LNCaP clone FGC (cell line): ENCODE measurements around the gene PIEZO2.

Source experiments
- DNase-seq: peaks from one replicate; pipeline ENCODE4 v3.0.0-alpha.2; 2011; ENCODE audit warnings: low read depth
- H3K4me3 ChIP-seq: 2 replicates; pipeline ENCODE4 v1.5.1; 2011; ENCODE audit warnings: mild to moderate bottlenecking, low read depth, low read length, control low read depth
- TF ChIP-seq, protein P1 (sequence below): IDR thresholded peaks from 2 replicates; pipeline ENCODE4 v1.5.1; 2012; ENCODE audit warnings: mild to moderate bottlenecking; ENCODE audit not compliant: control insufficient read depth, insufficient read depth; ENCODE audit errors: extremely low read depth

Gene PIEZO2

DNA sequence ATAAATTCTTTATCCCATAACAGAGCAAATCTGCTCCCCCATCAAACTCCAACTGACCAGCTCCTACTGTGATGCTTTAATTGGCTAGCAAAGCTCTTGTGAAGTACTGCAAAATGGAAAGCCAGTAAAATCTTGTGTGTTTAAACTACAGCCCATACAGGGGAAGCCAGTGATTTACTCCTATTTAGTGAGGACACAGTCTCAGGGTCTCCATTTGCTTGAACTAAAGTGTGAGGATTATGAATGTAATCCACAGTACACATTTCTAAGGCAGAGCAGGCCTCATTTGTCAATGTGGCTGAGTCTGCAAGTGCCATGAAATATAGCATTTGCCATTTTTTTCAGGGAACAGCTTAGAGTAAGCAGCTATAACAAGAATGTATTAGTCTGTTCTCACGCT, 259.3 kb downstream of the PIEZO2 start:
- DNase-seq: no peak
- TF ChIP-seq, protein P1, sequence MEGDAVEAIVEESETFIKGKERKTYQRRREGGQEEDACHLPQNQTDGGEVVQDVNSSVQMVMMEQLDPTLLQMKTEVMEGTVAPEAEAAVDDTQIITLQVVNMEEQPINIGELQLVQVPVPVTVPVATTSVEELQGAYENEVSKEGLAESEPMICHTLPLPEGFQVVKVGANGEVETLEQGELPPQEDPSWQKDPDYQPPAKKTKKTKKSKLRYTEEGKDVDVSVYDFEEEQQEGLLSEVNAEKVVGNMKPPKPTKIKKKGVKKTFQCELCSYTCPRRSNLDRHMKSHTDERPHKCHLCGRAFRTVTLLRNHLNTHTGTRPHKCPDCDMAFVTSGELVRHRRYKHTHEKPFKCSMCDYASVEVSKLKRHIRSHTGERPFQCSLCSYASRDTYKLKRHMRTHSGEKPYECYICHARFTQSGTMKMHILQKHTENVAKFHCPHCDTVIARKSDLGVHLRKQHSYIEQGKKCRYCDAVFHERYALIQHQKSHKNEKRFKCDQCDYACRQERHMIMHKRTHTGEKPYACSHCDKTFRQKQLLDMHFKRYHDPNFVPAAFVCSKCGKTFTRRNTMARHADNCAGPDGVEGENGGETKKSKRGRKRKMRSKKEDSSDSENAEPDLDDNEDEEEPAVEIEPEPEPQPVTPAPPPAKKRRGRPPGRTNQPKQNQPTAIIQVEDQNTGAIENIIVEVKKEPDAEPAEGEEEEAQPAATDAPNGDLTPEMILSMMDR: no peak
- no peak overlapping the region for H3K4me3 ChIP-seq

DNA sequence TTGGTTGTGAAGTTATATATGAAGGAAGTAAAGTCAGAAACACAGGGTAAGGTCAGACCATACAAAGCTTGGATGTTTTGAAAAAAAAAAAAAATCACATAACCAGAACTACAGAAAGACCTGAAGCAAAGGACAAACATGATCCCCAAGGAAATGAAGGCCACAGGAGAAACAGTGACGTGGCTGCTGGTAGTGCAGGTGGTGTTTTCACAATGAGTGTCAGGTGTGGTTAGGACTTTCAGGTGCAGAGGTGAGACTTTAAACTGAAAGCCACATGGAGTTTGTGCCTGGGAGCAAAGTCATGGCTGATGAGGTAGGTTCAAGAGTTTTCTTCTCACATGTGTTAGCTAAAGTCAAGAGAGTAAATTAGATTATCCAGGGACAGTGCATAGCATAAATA, 270.7 kb downstream of the PIEZO2 start:
- H3K4me3 ChIP-seq: no peak overlapping the region
- TF ChIP-seq, protein P1: no peak
- DNase-seq: no peak

DNA sequence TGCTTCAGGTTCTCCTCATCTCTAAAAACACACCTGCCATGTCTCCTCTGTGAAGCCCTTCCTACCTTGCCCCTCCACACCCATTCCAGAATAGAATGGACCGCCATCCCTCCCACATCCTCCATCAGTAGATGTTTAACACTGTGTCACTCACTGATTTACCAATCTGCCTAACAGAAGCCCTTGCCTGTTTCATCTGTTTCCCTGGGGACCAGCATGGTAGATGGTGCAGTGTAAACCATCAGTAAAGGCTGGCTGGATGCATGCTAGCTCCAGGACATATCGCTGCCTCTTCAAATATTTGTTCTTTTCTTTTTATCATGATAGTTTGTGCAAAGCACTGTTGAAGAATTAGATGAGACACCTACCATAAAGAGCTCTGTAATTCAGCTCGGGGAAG, 271.4 kb downstream of the PIEZO2 start:
- DNase-seq: no peak
- H3K4me3 ChIP-seq: no peak overlapping the region
- TF ChIP-seq, protein P1: no peak

DNA sequence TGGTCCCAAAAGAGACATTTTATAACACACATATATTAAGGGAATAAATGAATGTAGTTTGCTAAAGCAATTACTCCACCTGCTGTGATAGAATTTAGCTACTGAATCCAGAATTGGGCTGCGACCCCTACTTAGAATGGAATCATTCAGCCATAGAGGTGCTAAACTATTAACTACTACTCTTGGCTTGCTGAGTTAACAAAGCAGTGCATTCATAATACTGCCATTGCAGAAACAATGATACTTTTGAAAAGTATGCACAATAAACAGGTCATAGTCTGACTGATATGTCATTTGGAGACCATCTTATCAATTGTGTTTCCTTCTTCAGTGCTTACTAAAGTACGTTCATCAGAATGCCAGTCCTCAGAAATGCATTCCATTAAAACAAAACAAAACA, 273.6 kb downstream of the PIEZO2 start:
- H3K4me3 ChIP-seq: no peak overlapping the region
- TF ChIP-seq, protein P1: no peak
- DNase-seq: no peak

DNA sequence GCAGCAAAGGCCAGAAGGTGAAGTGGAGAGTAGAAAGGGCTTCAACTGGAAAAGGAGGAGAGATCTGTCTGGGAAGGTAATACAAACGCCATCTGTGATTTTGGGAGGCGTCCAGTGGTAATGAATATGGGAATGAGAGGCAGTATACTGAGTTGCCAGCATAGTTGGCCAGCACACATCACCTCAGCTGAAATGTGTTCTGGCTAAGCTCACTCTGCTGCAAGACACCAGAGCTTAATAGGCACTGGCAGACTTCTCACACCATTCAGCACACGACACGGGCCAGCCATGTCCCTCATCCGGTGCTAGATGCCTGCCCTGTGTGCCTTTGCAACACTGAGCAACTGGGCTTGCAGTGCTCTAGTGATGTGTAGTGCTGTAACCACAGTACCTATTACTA, 277.1 kb downstream of the PIEZO2 start:
- DNase-seq: no peak
- TF ChIP-seq, protein P1: no peak
- H3K4me3 ChIP-seq: no peak overlapping the region

DNA sequence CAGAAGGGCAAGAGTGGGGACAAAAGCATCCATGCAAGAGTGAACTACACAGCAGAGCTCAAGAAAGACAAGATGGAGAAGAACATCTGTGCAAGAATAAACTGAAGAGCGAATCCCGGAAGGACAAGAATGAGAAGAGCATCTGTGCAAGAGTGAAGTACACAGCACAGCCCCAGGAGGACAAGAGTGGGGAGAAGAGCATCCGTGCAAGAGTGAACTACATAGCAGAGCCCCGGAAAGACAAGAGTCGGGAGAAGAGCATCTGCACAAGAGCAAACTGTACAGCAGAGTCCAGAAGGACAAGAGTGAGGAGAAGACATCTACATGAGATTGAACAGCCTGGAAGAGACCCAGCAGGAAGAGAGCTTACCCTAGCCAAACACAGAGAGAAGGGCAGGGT, 284.6 kb downstream of the PIEZO2 start:
- TF ChIP-seq, protein P1: no peak
- H3K4me3 ChIP-seq: no peak overlapping the region
- no peak for DNase-seq

DNA sequence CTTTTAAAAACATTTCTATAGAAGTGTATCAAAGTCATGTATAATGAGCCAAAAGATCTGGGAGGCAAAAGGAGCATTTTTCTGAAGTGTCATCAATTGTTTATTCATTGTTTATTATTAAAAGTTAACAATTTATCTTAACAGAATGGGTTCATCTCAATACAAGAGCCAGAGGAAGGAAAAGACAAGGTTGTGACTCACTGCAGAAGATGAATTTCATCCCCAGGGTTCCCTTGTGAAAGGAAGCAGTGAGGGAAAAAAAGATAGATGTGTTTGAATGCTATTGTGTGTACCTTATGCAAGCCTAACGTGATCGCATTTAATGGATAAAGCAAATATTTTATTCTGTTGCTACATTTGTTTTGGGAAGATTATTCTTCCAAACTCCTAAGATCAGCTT, 286.3 kb downstream of the PIEZO2 start:
- no peak overlapping the region for H3K4me3 ChIP-seq
- TF ChIP-seq, protein P1: no peak
- DNase-seq: no peak
